HT-29 (cell line): ENCODE results near the gene TMEM139. TPM values are rescaled to one million over a fixed set of nuclear protein-coding genes. Genes with fewer than 3 reads are reported as not detected.
"Not testable (repeated sequence)": the region's sequence is repeated elsewhere in the genome, so short reads cannot be mapped to it uniquely, and the experiment has no call there.

Experiments used
- DNase-seq: peaks from one replicate; pipeline ENCODE4 v3.0.0-alpha.2; 2015; ENCODE audit warnings: low spot score
- total RNA-seq: library from RNA; depleted of rRNA; stranded (reverse); fragments of >200 nt; shearing (Covaris generic); gene quantifications from 2 replicates; pipeline ENCODE4 v1.2.3, GENCODE V29; 2014

TMEM139 gene
- total RNA-seq, 1 experiment from 2014 or later, result 79.7 TPM

GRCh38 chr7:143288836-143289235 is 4.1 kb downstream of the TMEM139 start:
- peak; percentile 53 for DNase-seq

- DNase-seq, result no peak
Observed at GRCh38 chr7:143289421-143289820, 4.7 kb downstream of the TMEM139 start.

GRCh38 chr7:143289888-143290287 is 5.1 kb downstream of the TMEM139 start:
- DNase-seq, result not testable (repeated sequence)

- no peak for DNase-seq
Observed at GRCh38 chr7:143290293-143290692, 5.5 kb downstream of the TMEM139 start.

- DNase-seq, result no peak
Observed at GRCh38 chr7:143292876-143293275, 8.1 kb downstream of the TMEM139 start.

- DNase-seq, result no peak
Observed at GRCh38 chr7:143295870-143296269, 11.1 kb downstream of the TMEM139 start.

- DNase-seq, result no peak
Observed at GRCh38 chr7:143296686-143297085, 11.9 kb downstream of the TMEM139 start.

GRCh38 chr7:143299346-143299745 is 14.6 kb downstream of the TMEM139 start:
- DNase-seq, result no peak

GRCh38 chr7:143299840-143300239 is 15.1 kb downstream of the TMEM139 start:
- peak; percentile 72 for DNase-seq

GRCh38 chr7:143300959-143301935 is 16.5 kb downstream of the TMEM139 start:
- no peak for DNase-seq

GRCh38 chr7:143303733-143304132 is 19.0 kb downstream of the TMEM139 start:
- no peak for DNase-seq

- DNase-seq, result no peak
Observed at GRCh38 chr7:143304938-143305337, 20.2 kb downstream of the TMEM139 start.

GRCh38 chr7:143305423-143306070 is 20.8 kb downstream of the TMEM139 start:
- DNase-seq, result peak; percentile 98

- no peak for DNase-seq
Observed at GRCh38 chr7:143308632-143309031, 23.9 kb downstream of the TMEM139 start.

GRCh38 chr7:143314127-143314526 is 29.4 kb downstream of the TMEM139 start:
- no peak for DNase-seq

GRCh38 chr7:143315776-143316175 is 31.0 kb downstream of the TMEM139 start, which contains the start of gene CLCN1:
TSS of gene CLCN1 (plus strand) at chr7:143316111. CDS start at chr7:143316213, 102 bp downstream.
- no peak for DNase-seq

GRCh38 chr7:143316492-143316891 is 31.7 kb downstream of the TMEM139 start:
- no peak for DNase-seq

GRCh38 chr7:143318661-143319060 is 33.9 kb downstream of the TMEM139 start:
- no peak for DNase-seq

- no peak for DNase-seq
Observed at GRCh38 chr7:143320620-143321019, 35.9 kb downstream of the TMEM139 start.

- no peak for DNase-seq
Observed at GRCh38 chr7:143321242-143321641, 36.5 kb downstream of the TMEM139 start.

GRCh38 chr7:143321734-143322133 is 37.0 kb downstream of the TMEM139 start:
- DNase-seq, result peak; percentile 75
